Adrenal gland (tissue), 5 donors: ENCODE measurements around the gene UPP1.

Experiments
- CTCF ChIP-seq, 6 experiments: fragments of 450-650 bp in 4 of 6; fragments of 200-600 bp in 2 of 6; sonication (generic) in 1 of 6; IDR thresholded peaks; 1 replicate in 5 of 6; 2 replicates in 1 of 6; pipeline versions ENCODE4 v1.5.1 to v1.8.0; 2016 to 2021; ENCODE audit warnings: antibody characterized with exemption in 6 of 6, mild to moderate bottlenecking in 2 of 6, moderate library complexity in 1 of 6
- POLR2A ChIP-seq, 2 donors: fragments of 450-650 bp; IDR thresholded peaks; one replicate each; pipeline ENCODE4 v1.6.1; 2017; ENCODE audit warnings: antibody characterized with exemption in 2 of 2, mild to moderate bottlenecking in 2 of 2, moderate library complexity in 1 of 2
- donor health status: DM: no; HTN: no; CAD: no.

GRCh38 chr7:48116043-48116442, 27.0 kb downstream of the UPP1 start:
- TF ChIP-seq CTCF (IDR thresholded peaks at IDR 0.05) (no peak), POLR2A (IDR thresholded peaks at IDR 0.05) (no peak)
